ENCODE measurements around the gene USP9Y.

The USP9Y gene

GRCh38 chrY:12734051-12734450 is 33.0 kb downstream of the USP9Y start:
- H3K9me3 ChIP-seq (ENCODE audit: insufficient read depth, low read length) = no peaks in the 10 kb centered on the region
- no peaks in the 10 kb centered on the region for H3K27me3 ChIP-seq (ENCODE audit: low read length)
- no peak overlapping the region for H2AFZ ChIP-seq (ENCODE audit: low read depth, low read length, severe bottlenecking)
- H3K79me2 ChIP-seq (ENCODE audit: insufficient read depth, low read length) = no peaks in the 10 kb centered on the region
- H4K20me1 ChIP-seq (ENCODE audit: low read depth, low read length) = no peaks in the 10 kb centered on the region
- no peaks in the 10 kb centered on the region for H3K9me2 ChIP-seq (replicated peaks; ENCODE audit: insufficient read depth, low read length)
- no peak overlapping the region for H3K4me3 ChIP-seq (ENCODE audit: insufficient read depth, low read length, poor library complexity, severe bottlenecking)
- no peaks in the 10 kb centered on the region for H3F3A ChIP-seq (ENCODE audit: insufficient read depth)
- TF ChIP-seq EZH2phosphoT487 (conservative IDR thresholded peaks at IDR 0.05; ENCODE audit: low read length) = no peak
- TF ChIP-seq CTCF (IDR thresholded peaks at IDR 0.05; ENCODE audit: insufficient read depth, low read length, poor library complexity, severe bottlenecking) = no peak
- H3K27ac ChIP-seq (ENCODE audit: low read depth, low read length) = no peak overlapping the region
- no peaks in the 10 kb centered on the region for H3K36me3 ChIP-seq (ENCODE audit: low read length)
- no peak overlapping the region for H3K9ac ChIP-seq (ENCODE audit: low read length)
- no peak overlapping the region for H3K4me2 ChIP-seq (ENCODE audit: low read depth, low read length, poor library complexity, severe bottlenecking)

- TF ChIP-seq CTCF (IDR thresholded peaks at IDR 0.05; ENCODE audit: insufficient read depth, low read length, poor library complexity, severe bottlenecking) = no peak
- TF ChIP-seq EZH2phosphoT487 (conservative IDR thresholded peaks at IDR 0.05; ENCODE audit: low read length) = no peak
- H3K4me3 ChIP-seq (ENCODE audit: insufficient read depth, low read length, poor library complexity, severe bottlenecking) = no peak overlapping the region
- H3K9me3 ChIP-seq (ENCODE audit: insufficient read depth, low read length) = no peaks in the 10 kb centered on the region
- no peaks in the 10 kb centered on the region for H4K20me1 ChIP-seq (ENCODE audit: low read depth, low read length)
- H3K27ac ChIP-seq (ENCODE audit: low read depth, low read length) = no peak overlapping the region
- no peaks in the 10 kb centered on the region for H3K27me3 ChIP-seq (ENCODE audit: low read length)
- no peaks in the 10 kb centered on the region for H3K36me3 ChIP-seq (ENCODE audit: low read length)
- no peak overlapping the region for H3K4me2 ChIP-seq (ENCODE audit: low read depth, low read length, poor library complexity, severe bottlenecking)
- no peaks in the 10 kb centered on the region for H3F3A ChIP-seq (ENCODE audit: insufficient read depth)
- no peaks in the 10 kb centered on the region for H3K79me2 ChIP-seq (ENCODE audit: insufficient read depth, low read length)
- H3K9ac ChIP-seq (ENCODE audit: low read length) = no peak overlapping the region
- no peaks in the 10 kb centered on the region for H3K9me2 ChIP-seq (replicated peaks; ENCODE audit: insufficient read depth, low read length)
- H2AFZ ChIP-seq (ENCODE audit: low read depth, low read length, severe bottlenecking) = no peak overlapping the region
Observed at GRCh38 chrY:12741414-12741813, 40.4 kb downstream of the USP9Y start.

- no peak overlapping the region for H3K9ac ChIP-seq (ENCODE audit: low read length)
- H3K79me2 ChIP-seq (ENCODE audit: insufficient read depth, low read length) = no peaks in the 10 kb centered on the region
- H3K36me3 ChIP-seq (ENCODE audit: low read length) = no peaks in the 10 kb centered on the region
- H3K4me2 ChIP-seq (ENCODE audit: low read depth, low read length, poor library complexity, severe bottlenecking) = no peak overlapping the region
- H3F3A ChIP-seq (ENCODE audit: insufficient read depth) = no peaks in the 10 kb centered on the region
- H2AFZ ChIP-seq (ENCODE audit: low read depth, low read length, severe bottlenecking) = no peak overlapping the region
- no peaks in the 10 kb centered on the region for H4K20me1 ChIP-seq (ENCODE audit: low read depth, low read length)
- no peaks in the 10 kb centered on the region for H3K9me3 ChIP-seq (ENCODE audit: insufficient read depth, low read length)
- no peak overlapping the region for H3K4me3 ChIP-seq (ENCODE audit: insufficient read depth, low read length, poor library complexity, severe bottlenecking)
- H3K9me2 ChIP-seq (replicated peaks; ENCODE audit: insufficient read depth, low read length) = no peaks in the 10 kb centered on the region
- no peaks in the 10 kb centered on the region for H3K27me3 ChIP-seq (ENCODE audit: low read length)
- TF ChIP-seq CTCF (IDR thresholded peaks at IDR 0.05; ENCODE audit: insufficient read depth, low read length, poor library complexity, severe bottlenecking) = no peak
- TF ChIP-seq EZH2phosphoT487 (conservative IDR thresholded peaks at IDR 0.05; ENCODE audit: low read length) = no peak
- no peak overlapping the region for H3K27ac ChIP-seq (ENCODE audit: low read depth, low read length)
Observed at GRCh38 chrY:12742725-12743124, 41.7 kb downstream of the USP9Y start.

All from SU-DHL-6 (cell line).